Psoas muscle (tissue), 8 donors: ENCODE results near the gene MTX3. TPM values are rescaled to one million over a fixed set of nuclear protein-coding genes. Genes with fewer than 3 reads are reported as not detected.

Source experiments
- ATAC-seq, 4 donors: fragments of 200-7000 bp; cut with Tn5 transposase; one replicate each; pipeline ENCODE4 v1.9.1; 2020; ENCODE audit warnings: moderate library complexity in 3 of 4, mild to moderate bottlenecking in 2 of 4
- DNase-seq, 2 donors: peaks; one replicate each; pipeline ENCODE4 v3.0.0-alpha.2; 2020
- H3K27ac ChIP-seq: fragments of 200-600 bp; one replicate; pipeline ENCODE4 v1.8.0; 2022
- H3K27me3 ChIP-seq, 3 donors: fragments of 200-600 bp in 1 of 3; one replicate each; pipeline versions ENCODE4 v1.6.1 to v1.8.0; 2013 to 2022; ENCODE audit warnings: low read length in 2 of 3, mild to moderate bottlenecking in 2 of 3, moderate library complexity in 1 of 3; ENCODE audit not compliant: insufficient read depth in 3 of 3
- H3K36me3 ChIP-seq, 2 donors: fragments of 200-600 bp in 1 of 2; one replicate each; pipeline versions ENCODE4 v1.6.1 to v1.8.0; 2013 to 2022; ENCODE audit warnings: low read depth in 1 of 2, mild to moderate bottlenecking in 1 of 2, moderate library complexity in 1 of 2; ENCODE audit not compliant: insufficient read depth in 1 of 2
- H3K4me1 ChIP-seq: fragments of 200-600 bp; one replicate; pipeline ENCODE4 v1.8.0; 2022
- H3K4me3 ChIP-seq: fragments of 200-600 bp; one replicate; pipeline ENCODE4 v1.8.0; 2022; ENCODE audit warnings: mild to moderate bottlenecking
- H3K9me3 ChIP-seq: fragments of 200-600 bp; one replicate; pipeline ENCODE4 v1.8.0; 2022
- CTCF ChIP-seq: fragments of 200-600 bp; IDR thresholded peaks from one replicate; pipeline ENCODE4 v1.8.0; 2022; ENCODE audit warnings: antibody characterized with exemption
- WGBS, 3 donors: extraction: QIAGEN DNeasy Blood & Tissue Kit; methylation state at CpG; one replicate each; pipeline versions ENCODE4 v1.1.6 to v1.1.7; 2013; 5-methylcytosine and 5-hydroxymethylcytosine counted together
- intact Hi-C, 2 donors: fragments of 100-400 bp; cut with DNase I; formaldehyde crosslinking; loops; one replicate each; pipeline versions ENCODE4 v1.11.0 to v1.14.2; 2022
- long read RNA-seq, 2 donors: library from polyadenylated mRNA; unstranded; transcript quantifications; one replicate each; pipeline ENCODE4 v2.0.0, GENCODE V29; 2021
- polyA plus RNA-seq, 3 donors: library from polyadenylated mRNA; stranded (reverse); fragments of 200-250 nt; gene quantifications; one replicate each; pipeline ENCODE4 v1.2.3, GENCODE V29; 2013
- total RNA-seq, 4 donors: library from RNA; stranded (reverse); fragmentation: NEBNext Ultra II Directional in 2 of 4; extraction: Animal tissue kit (Norgen Biotek cat#: 25700) in 2 of 4; gene quantifications; one replicate each; pipeline versions ENCODE4 v1.2.1 to v1.2.4, GENCODE V29; 2021 to 2023
- donor health status: healthy with polysubstance abuse.
- donor health status: DM: no; HTN: no; CAD: no; lungs with moderate emphysema.
- donor health status: Bipolar disorder and iron deficiency.
- donor health status: healthy.
- donor health status: DM: yes; HTN: yes; CAD: no.
- donor health status: DM: no; HTN: no; CAD: no.
- donor health status: DM: no; HTN: no; CAD: no.
- donor health status: DM: yes; HTN: yes; CAD: no.

The MTX3 gene
- 10 to 100 TPM; 10.4 to 16.7 (median 13.1) TPM for total RNA-seq
- 10 to 100 TPM in 2 of 3 donors, 1 to 10 TPM in 1; 4.8 to 15.6 (median 11.5) TPM for polyA plus RNA-seq
- long read RNA-seq, donor 1, full-length matches to known transcripts = 9 of 13 reads
- long read RNA-seq, donor 1, partial matches to known transcripts = 1 of 13 reads
- long read RNA-seq, donor 1, other reads (novel, unspliced or antisense) = 3 of 13 reads
- long read RNA-seq, donor 2, full-length matches to known transcripts = 13 of 15 reads
- long read RNA-seq, donor 2, partial matches to known transcripts = 0 of 15 reads
- long read RNA-seq, donor 2, other reads (novel, unspliced or antisense) = 2 of 15 reads

GRCh38 chr5:79990598-79991507, at the start of gene MTX3:
TSS of gene MTX3 (minus strand) at chr5:79991262. CDS start at chr5:79991238, 24 bp downstream.
- 1% methylated on average over 38 to 50 of the region's 50 CpGs for WGBS, 3 donors
- peaks cover 0 to 40% of the 10 kb centered on the region in 2 donors for H3K36me3 ChIP-seq
- ATAC-seq (peak; percentile 92 to 99 (median 97)), DNase-seq (peak; percentile 89 to 93)
- no peaks in the 10 kb centered on the region for H3K9me3 ChIP-seq
- H3K27ac ChIP-seq = peak within 1 kb of the TSS; percentile 77
- H3K4me1 ChIP-seq = peaks cover 12% of the 10 kb centered on the region
- H3K4me3 ChIP-seq = peak within 1 kb of the TSS; percentile 84
- TF ChIP-seq CTCF = no peak
- intact Hi-C loops = no loop called here
- no peaks in the 10 kb centered on the region for H3K27me3 ChIP-seq

GRCh38 chr5:80039650-80040049, 48.6 kb upstream of the MTX3 start:
- no peak overlapping the region for H3K4me3 ChIP-seq
- WGBS, 3 donors = 55 to 75% (median 61%) methylated on average over 2 of the region's 2 CpGs
- H3K36me3 ChIP-seq = no peaks in the 10 kb centered on the region
- H3K27ac ChIP-seq = no peak overlapping the region
- DNase-seq = no peak
- H3K4me1 ChIP-seq = no peaks in the 10 kb centered on the region
- ATAC-seq = no peak
- TF ChIP-seq CTCF = no peak
- peaks cover 4 to 27% (median 9%) of the 10 kb centered on the region in 3 donors for H3K27me3 ChIP-seq
- no peaks in the 10 kb centered on the region for H3K9me3 ChIP-seq
- intact Hi-C loops = no loop called here

- Histone ChIP-seq H3K27me3 (peaks cover 8 to 44% (median 9%) of the 10 kb centered on the region in 3 donors), H3K4me1 (no peaks in the 10 kb centered on the region), H3K4me3 (peak overlapping the region; percentile 59), H3K27ac (no peak overlapping the region), H3K36me3 (no peaks in the 10 kb centered on the region), H3K9me3 (no peaks in the 10 kb centered on the region)
- ATAC-seq (no peak), DNase-seq (no peak)
- WGBS, 3 donors = 67 to 78% (median 73%) methylated on average over 5 of the region's 5 CpGs
- TF ChIP-seq CTCF = no peak
- intact Hi-C loops = no loop called here
Observed at GRCh38 chr5:80037366-80037765, 46.3 kb upstream of the MTX3 start.

- Histone ChIP-seq H3K27ac (no peak overlapping the region), H3K36me3 (no peaks in the 10 kb centered on the region), H3K4me1 (no peaks in the 10 kb centered on the region), H3K4me3 (peak overlapping the region; percentile 59), H3K27me3 (peaks cover 8 to 44% (median 9%) of the 10 kb centered on the region in 3 donors), H3K9me3 (no peaks in the 10 kb centered on the region)
- TF ChIP-seq CTCF = no peak
- intact Hi-C loops = no loop called here
- DNase-seq (no peak), ATAC-seq (no peak)
- WGBS, 3 donors = 63 to 86% (median 65%) methylated on average over 5 of the region's 5 CpGs
Observed at GRCh38 chr5:80036615-80037014, 45.6 kb upstream of the MTX3 start.
